SW480 (cell line): ENCODE results near the gene ASB13.

Source experiments
- DNase-seq: peaks from one replicate; pipeline ENCODE4 v3.0.0-alpha.2; 2016; ENCODE audit warnings: low spot score

ASB13 gene

GRCh38 chr10:5589011-5589660 is 77.3 kb downstream of the ASB13 start:
- DNase-seq, result no peak
